IMR-90 (cell line): ENCODE results near the gene SOWAHC.

Experiments
- CEBPB ChIP-seq: IDR thresholded peaks from 2 replicates; pipeline ENCODE4 v1.6.1; 2012; ENCODE audit warnings: low read depth, low read length, improper control_type of control experiment
- CTCF ChIP-seq: conservative IDR thresholded peaks from 2 replicates; pipeline ENCODE4 v1.5.1; 2012; ENCODE audit warnings: mild to moderate bottlenecking, low read depth, low read length, improper control_type of control experiment
- ELK1 ChIP-seq: fragments of 150-350 bp; IDR thresholded peaks from 2 replicates; pipeline ENCODE4 v1.6.1; 2016; ENCODE audit warnings: low read depth, mild to moderate bottlenecking, low read length, moderate library complexity, borderline replicate concordance
- FOS ChIP-seq: fragments of 150-350 bp; IDR thresholded peaks from 2 replicates; pipeline ENCODE4 v1.6.1; 2016; ENCODE audit warnings: low read depth, low read length
- MAFK ChIP-seq: IDR thresholded peaks from 2 replicates; pipeline ENCODE4 v1.6.1; 2012; ENCODE audit warnings: low read depth, low read length, improper control_type of control experiment
- NFE2L2 ChIP-seq: fragments of 150-350 bp; IDR thresholded peaks from 2 replicates; pipeline ENCODE4 v1.6.1; 2016; ENCODE audit warnings: low read depth, mild to moderate bottlenecking, low read length
- POLR2A ChIP-seq: IDR thresholded peaks from 2 replicates; pipeline ENCODE4 v1.6.1; 2012; ENCODE audit warnings: mild to moderate bottlenecking, low read depth, low read length
- RFX5 ChIP-seq: IDR thresholded peaks from 2 replicates; pipeline ENCODE4 v1.8.0; 2012; ENCODE audit warnings: low read depth, mild to moderate bottlenecking, low read length, moderate library complexity
- USF2 ChIP-seq: fragments of 150-350 bp; IDR thresholded peaks from 2 replicates; pipeline ENCODE4 v1.6.1; 2017; ENCODE audit warnings: mild to moderate bottlenecking, antibody characterized with exemption, low read length, low read depth

- TF ChIP-seq CTCF (no peak), RFX5 (no peak), POLR2A (no peak), USF2 (no peak), MAFK (no peak), CEBPB (peak; percentile 87), NFE2L2 (peak; percentile 25; the same call in 1 of the 2 replicates), FOS (no peak), ELK1 (no peak)
Measured at GRCh38 chr2:109637749-109638570, 23.8 kb downstream of the SOWAHC start.
